ENCODE results near the gene EIF3M. TPM values are rescaled to one million over a fixed set of nuclear protein-coding genes. Genes with fewer than 3 reads are reported as not detected.

Gene EIF3M
- 386 to 520 TPM (median 391 TPM) in 5 replicates for total RNA-seq (2022; extraction: Qiagen RNA extraction)

DNA sequence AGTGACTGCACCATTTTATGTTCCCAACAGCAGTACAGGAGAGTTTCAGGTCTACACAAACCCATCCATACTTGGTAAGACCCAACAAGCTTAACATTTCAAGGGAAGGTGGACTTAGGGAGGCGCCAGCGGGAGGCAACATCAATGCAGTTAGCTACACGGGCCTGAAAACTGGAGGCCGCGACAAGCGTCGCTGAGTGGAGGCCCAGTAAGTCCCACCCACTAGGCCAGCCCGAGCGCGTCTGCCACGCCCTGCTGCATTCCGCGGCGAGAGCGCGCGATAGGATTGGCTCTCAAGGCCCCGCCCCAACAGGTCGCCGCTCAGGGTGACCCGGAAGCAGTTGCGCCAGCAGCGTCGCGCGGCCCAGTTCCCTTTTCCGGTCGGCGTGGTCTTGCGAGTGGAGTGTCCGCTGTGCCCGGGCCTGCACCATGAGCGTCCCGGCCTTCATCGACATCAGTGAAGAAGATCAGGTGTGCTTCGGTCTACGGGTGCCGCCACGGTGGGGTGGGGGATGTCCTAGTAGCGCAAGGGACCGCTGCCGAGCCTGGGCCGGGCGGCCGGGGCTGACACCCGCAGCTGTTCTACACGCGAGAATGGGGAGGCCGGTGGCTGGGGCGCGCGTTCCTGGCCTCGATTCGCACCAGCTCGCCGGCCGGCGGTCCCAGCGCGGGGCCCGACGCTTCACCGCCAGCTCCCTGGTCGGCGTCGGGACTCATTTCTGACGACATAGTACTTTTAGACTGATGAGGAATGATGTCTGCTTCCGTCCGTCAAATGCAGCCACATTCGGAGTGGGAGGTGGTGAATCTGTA is at the start of gene EIF3M:
Gene EIF3M (plus strand): TSS at position 373 of the 813 bp plus-strand sequence. CDS start 57 bp downstream, at position 430.

Other genes with a start within 250 kb of the EIF3M start
- 5.0 to 5.5 TPM (median 5.2 TPM) in 5 replicates for gene WT1, start 148.3 kb upstream of the EIF3M start, total RNA-seq (2022; extraction: Qiagen RNA extraction)
- 0.03 TPM in 2 of 5 replicates, not detected in the others for gene CCDC73, start 210.8 kb downstream of the EIF3M start, total RNA-seq (2022; extraction: Qiagen RNA extraction)
- gene PRRG4, start 246.1 kb downstream of the EIF3M start, total RNA-seq (2022; extraction: Qiagen RNA extraction) = 1.8 to 2.3 TPM (median 2.0 TPM) in 5 replicates